GM19328 (cell line): ENCODE measurements around the gene GBP2.
"Not testable (repeated sequence)": the region's sequence is repeated elsewhere in the genome, so short reads cannot be mapped to it uniquely, and the experiment has no call there.

Experiments
- ATAC-seq: cut with Tn5 transposase; IDR thresholded peaks from one replicate; pipeline ENCODE4 v1.9.1; 2021; ENCODE audit warnings: mild to moderate bottlenecking, moderate library complexity; ENCODE audit not compliant: unreplicated experiment

GBP2 gene

GRCh38 chr1:89128003-89128458, 2.1 kb upstream of the GBP2 start:
- ATAC-seq = not testable (repeated sequence)

- not testable (repeated sequence) for ATAC-seq
Observed at GRCh38 chr1:89126602-89127565, 970 bp upstream of the GBP2 start.

GRCh38 chr1:89125240-89125912, 538 bp downstream of the GBP2 start:
- ATAC-seq = peak; percentile 30

- ATAC-seq = no peak
Observed at GRCh38 chr1:89121641-89122040, 4.3 kb downstream of the GBP2 start.

- ATAC-seq = no peak
Observed at GRCh38 chr1:89114662-89115061, 11.3 kb downstream of the GBP2 start.

- ATAC-seq = no peak
Observed at GRCh38 chr1:89112871-89113613, 12.9 kb downstream of the GBP2 start.

- no peak for ATAC-seq
Observed at GRCh38 chr1:89104687-89105086, 21.2 kb downstream of the GBP2 start.

GRCh38 chr1:89104147-89104546, 21.8 kb downstream of the GBP2 start:
- ATAC-seq = no peak

- no peak for ATAC-seq
Observed at GRCh38 chr1:89102021-89102420, 23.9 kb downstream of the GBP2 start.

GRCh38 chr1:89100412-89100811, 25.5 kb downstream of the GBP2 start:
- no peak for ATAC-seq

- ATAC-seq = no peak
Observed at GRCh38 chr1:89098857-89099256, 27.1 kb downstream of the GBP2 start.

- no peak for ATAC-seq
Observed at GRCh38 chr1:89095737-89096136, 30.2 kb downstream of the GBP2 start.

GRCh38 chr1:89089962-89090361, 36.0 kb downstream of the GBP2 start:
- no peak for ATAC-seq

GRCh38 chr1:89088572-89088971, 37.3 kb downstream of the GBP2 start:
- no peak for ATAC-seq

- ATAC-seq = no peak
Observed at GRCh38 chr1:89087241-89087640, 38.7 kb downstream of the GBP2 start.

GRCh38 chr1:89085781-89086180, 40.1 kb downstream of the GBP2 start:
- no peak for ATAC-seq

GRCh38 chr1:89081005-89081404, 44.9 kb downstream of the GBP2 start:
- ATAC-seq = no peak

- not testable (repeated sequence) for ATAC-seq
Observed at GRCh38 chr1:89080068-89080467, 45.8 kb downstream of the GBP2 start.

- ATAC-seq = not testable (repeated sequence)
Observed at GRCh38 chr1:89072466-89073065, 53.3 kb downstream of the GBP2 start.

GRCh38 chr1:89070509-89070908, 55.4 kb downstream of the GBP2 start:
- ATAC-seq = no peak

GRCh38 chr1:89069951-89070350, 56.0 kb downstream of the GBP2 start:
- ATAC-seq = no peak
